HG03520 (cell line): Measurements from ENCODE around the gene SHISA6.

Source experiments
- ATAC-seq: cut with Tn5 transposase; IDR thresholded peaks from one replicate; pipeline ENCODE4 v1.9.1; 2021; ENCODE audit warnings: mild to moderate bottlenecking, moderate library complexity; ENCODE audit not compliant: unreplicated experiment

Gene SHISA6

DNA sequence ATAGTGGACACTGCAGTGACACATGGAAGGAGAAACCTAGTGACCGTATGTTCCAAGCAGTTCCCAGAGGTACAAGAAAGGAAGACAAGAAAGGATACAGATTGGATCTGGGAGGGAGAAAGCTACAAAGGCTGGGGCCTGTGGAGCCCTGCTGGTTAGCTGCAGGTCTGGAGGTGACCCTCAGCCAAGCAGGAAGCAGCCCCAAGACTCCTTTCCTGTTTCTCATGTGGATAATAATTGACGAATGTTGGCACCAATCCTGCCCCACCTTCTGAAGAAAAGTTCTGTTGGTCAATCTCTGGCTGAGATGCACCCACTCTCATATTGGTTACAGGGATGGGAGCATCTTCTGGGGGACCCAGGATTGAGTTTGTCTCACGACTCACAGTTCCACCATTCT lies 99.8 kb downstream of the SHISA6 start:
- ATAC-seq, result no peak

- ATAC-seq, result no peak
Observed at GRCh38 chr17:11342138-11342537, 101.1 kb downstream of the SHISA6 start.

- no peak for ATAC-seq
Observed at GRCh38 chr17:11349106-11349505, 108.1 kb downstream of the SHISA6 start.

- no peak for ATAC-seq
Observed at GRCh38 chr17:11351479-11351878, 110.5 kb downstream of the SHISA6 start.

GRCh38 chr17:11353601-11354000 lies 112.6 kb downstream of the SHISA6 start:
- ATAC-seq, result no peak

DNA sequence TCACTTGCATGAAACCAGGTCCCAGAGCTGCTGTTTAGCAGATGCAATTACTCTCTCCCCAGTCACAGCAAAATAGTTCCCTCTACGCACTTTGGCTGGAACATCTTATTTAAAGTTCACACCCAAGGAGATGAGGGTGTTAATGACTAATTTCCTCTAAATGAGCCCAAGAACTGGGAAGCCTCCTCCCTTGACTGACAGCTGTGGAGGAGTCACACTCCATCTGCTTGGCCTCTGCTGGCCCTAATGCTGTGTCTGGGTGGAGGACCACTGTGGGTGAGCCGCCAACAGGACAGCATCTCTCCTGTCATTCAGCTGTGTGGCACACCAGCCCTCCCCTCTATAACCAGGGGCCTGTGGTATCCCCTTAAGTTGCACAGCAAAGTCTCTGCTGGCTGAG lies 115.4 kb downstream of the SHISA6 start:
- no peak for ATAC-seq

- no peak for ATAC-seq
Observed at GRCh38 chr17:11363565-11364117, 122.6 kb downstream of the SHISA6 start.

- no peak for ATAC-seq
Observed at GRCh38 chr17:11366272-11366850, 125.3 kb downstream of the SHISA6 start.

- ATAC-seq, result no peak
Observed at GRCh38 chr17:11369575-11369974, 128.6 kb downstream of the SHISA6 start.

- no peak for ATAC-seq
Observed at GRCh38 chr17:11372692-11373091, 131.7 kb downstream of the SHISA6 start.

GRCh38 chr17:11378506-11378905 lies 137.5 kb downstream of the SHISA6 start:
- no peak for ATAC-seq

DNA sequence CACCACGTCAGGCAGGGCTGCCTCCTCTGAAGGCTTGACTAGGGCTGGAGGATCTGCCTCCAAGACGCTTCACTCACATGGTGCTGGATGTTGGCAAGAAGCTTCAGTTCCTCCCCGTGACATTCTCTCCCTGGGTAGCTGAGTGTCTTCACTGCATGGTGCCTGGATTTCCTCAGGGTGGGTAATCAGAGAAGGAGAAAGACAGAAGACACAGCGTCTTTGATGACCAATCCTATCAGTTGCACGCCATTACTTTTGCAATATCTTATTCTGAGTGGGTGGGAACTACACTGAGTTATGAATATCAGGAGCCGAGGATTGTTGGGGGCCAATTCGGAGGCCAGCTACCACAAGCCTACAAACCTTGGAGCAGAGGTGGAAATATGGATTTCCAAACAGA lies 139.7 kb downstream of the SHISA6 start:
- no peak for ATAC-seq

DNA sequence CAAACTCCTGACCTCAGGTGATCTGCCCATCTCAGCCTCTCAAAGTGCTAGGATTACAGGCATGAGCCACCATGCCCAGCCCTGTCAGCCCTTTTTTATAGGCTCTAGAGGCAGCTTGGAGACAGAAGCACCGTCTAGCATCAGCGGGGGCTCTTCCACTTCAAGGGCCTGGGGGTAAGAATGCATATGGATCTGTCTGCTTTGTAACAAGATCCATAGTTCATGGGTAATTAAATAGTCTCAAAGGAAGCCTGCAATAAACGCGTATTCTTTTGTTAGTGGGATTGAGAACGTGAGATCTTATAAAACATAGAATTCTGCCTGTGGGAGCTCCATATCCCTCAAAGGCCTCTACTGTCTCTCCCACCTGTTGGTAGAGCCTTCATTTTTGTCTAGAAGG lies 142.1 kb downstream of the SHISA6 start:
- ATAC-seq, result no peak

DNA sequence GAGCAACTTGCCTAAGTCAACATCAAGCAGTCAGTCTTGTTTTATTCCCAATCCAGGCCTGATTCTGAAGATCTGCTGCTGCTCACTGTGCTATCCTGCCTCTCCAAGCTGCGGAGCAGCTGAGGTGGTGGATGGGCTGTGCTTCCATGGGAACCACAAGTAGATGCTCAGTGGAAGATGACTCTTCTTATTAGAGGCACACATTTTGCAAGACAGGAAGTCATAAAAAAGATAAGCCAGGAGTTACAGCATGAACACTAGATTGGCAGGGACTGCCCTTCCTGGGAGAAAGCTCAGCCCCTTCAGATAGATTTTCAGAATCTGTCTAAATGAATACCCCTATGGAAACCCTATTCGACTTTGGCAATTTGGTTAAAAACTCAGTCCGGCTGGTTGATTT lies 143.1 kb downstream of the SHISA6 start:
- ATAC-seq, result no peak

GRCh38 chr17:11387610-11388009 lies 146.6 kb downstream of the SHISA6 start:
- no peak for ATAC-seq

GRCh38 chr17:11388054-11388453 lies 147.0 kb downstream of the SHISA6 start:
- no peak for ATAC-seq

GRCh38 chr17:11389583-11389982 lies 148.6 kb downstream of the SHISA6 start:
- no peak for ATAC-seq

- no peak for ATAC-seq
Observed at GRCh38 chr17:11391134-11391533, 150.1 kb downstream of the SHISA6 start.

- no peak for ATAC-seq
Observed at GRCh38 chr17:11404431-11405276, 163.6 kb downstream of the SHISA6 start.

DNA sequence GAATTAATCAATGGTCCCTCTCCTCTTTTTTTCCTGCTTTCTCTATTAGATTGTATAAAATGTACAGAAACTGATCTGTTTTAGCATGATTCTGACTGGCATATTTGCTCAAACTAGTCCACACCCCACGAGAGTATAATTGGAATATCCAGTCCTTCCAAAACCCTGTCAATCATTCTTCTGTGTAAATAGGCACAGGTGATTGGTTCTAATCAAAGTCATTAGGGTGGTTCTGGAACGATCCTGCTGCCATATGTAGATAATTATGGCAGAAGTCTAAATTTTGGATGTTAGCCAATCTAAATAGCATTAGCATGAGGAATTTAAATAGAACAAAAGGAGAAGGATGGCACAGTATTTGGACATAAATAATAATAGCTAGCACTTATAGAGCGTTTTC lies 165.7 kb downstream of the SHISA6 start:
- no peak for ATAC-seq

DNA sequence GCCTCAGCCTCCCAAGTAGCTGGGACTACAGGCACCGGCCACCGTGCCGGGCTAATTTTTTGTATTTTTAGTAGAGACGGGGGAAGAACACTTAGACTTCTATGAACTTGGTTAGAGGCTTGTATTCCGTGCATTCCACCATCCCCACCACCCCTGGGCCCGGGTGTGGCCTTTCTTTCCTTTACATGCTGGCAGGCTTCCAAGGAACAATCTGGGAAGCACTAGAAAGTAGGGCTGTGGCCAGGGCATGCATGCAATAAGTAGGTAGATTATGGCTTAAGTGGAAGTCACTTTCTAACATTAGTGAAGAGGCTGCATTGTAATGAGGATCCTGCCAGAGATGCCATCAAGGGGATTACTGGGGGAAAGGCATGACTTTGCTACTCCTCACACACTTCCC lies 171.6 kb downstream of the SHISA6 start:
- ATAC-seq, result no peak

GRCh38 chr17:11418342-11418741 lies 177.3 kb downstream of the SHISA6 start:
- ATAC-seq, result no peak
